ENCODE measurements around the gene CD300LF.

Gene CD300LF

GRCh38 chr17:74737299-74738050 lies 24.8 kb upstream of the CD300LF start:
- no peaks in the 10 kb centered on the region for H3K27me3 ChIP-seq (ENCODE audit: insufficient read depth, low read depth, severe bottlenecking)
- DNase-seq: peak; percentile 94

GRCh38 chr17:74736513-74737298 lies 24.0 kb upstream of the CD300LF start, which contains the start of gene RAB37:
Gene RAB37 (plus strand): TSS chr17:74737256. CDS start chr17:74737273, 17 bp downstream.
- peak within 1 kb of the TSS; percentile 61 for H3K27ac ChIP-seq
- no peaks in the 10 kb centered on the region for H3K9me3 ChIP-seq (ENCODE audit: severe bottlenecking)
- peak; percentile 88 for DNase-seq
- no peaks in the 10 kb centered on the region for H3K27me3 ChIP-seq (ENCODE audit: insufficient read depth, low read depth, severe bottlenecking)
- H3K36me3 ChIP-seq: no peaks in the 10 kb centered on the region
- peak; percentile 97 for TF ChIP-seq CTCF (IDR thresholded peaks at IDR 0.05; ENCODE audit: low read depth, low read length)
- H3K4me3 ChIP-seq (ENCODE audit: low read depth, low read length): peak within 1 kb of the TSS; percentile 60

More at GRCh38 chr17:74737299-74738050, 24.8 kb upstream of the CD300LF start:
- Histone ChIP-seq H3K9me3 (ENCODE audit: severe bottlenecking) (no peaks in the 10 kb centered on the region), H3K36me3 (no peaks in the 10 kb centered on the region), H3K4me3 (ENCODE audit: low read depth, low read length) (peak overlapping the region; percentile 60), H3K27ac (peak overlapping the region; percentile 61)
- peak; percentile 97 for TF ChIP-seq CTCF (IDR thresholded peaks at IDR 0.05; ENCODE audit: low read depth, low read length)

GRCh38 chr17:74734256-74734655 lies 21.5 kb upstream of the CD300LF start:
- Histone ChIP-seq H3K4me3 (ENCODE audit: low read depth, low read length) (no peak overlapping the region), H3K27ac (no peak overlapping the region), H3K36me3 (no peaks in the 10 kb centered on the region), H3K27me3 (ENCODE audit: insufficient read depth, low read depth, severe bottlenecking) (no peaks in the 10 kb centered on the region), H3K9me3 (ENCODE audit: severe bottlenecking) (no peaks in the 10 kb centered on the region)
- DNase-seq: no peak
- no peak for TF ChIP-seq CTCF (IDR thresholded peaks at IDR 0.05; ENCODE audit: low read depth, low read length)

- no peak for DNase-seq
- H3K27ac ChIP-seq: no peak overlapping the region
- H3K27me3 ChIP-seq (ENCODE audit: insufficient read depth, low read depth, severe bottlenecking): no peaks in the 10 kb centered on the region
- no peak for TF ChIP-seq CTCF (IDR thresholded peaks at IDR 0.05; ENCODE audit: low read depth, low read length)
- H3K4me3 ChIP-seq (ENCODE audit: low read depth, low read length): no peak overlapping the region
- H3K36me3 ChIP-seq: no peaks in the 10 kb centered on the region
- no peaks in the 10 kb centered on the region for H3K9me3 ChIP-seq (ENCODE audit: severe bottlenecking)
These were observed 20.8 kb upstream of the CD300LF start for GRCh38 chr17:74733365-74734122.

- no peaks in the 10 kb centered on the region for H3K36me3 ChIP-seq
- H3K27me3 ChIP-seq (ENCODE audit: insufficient read depth, low read depth, severe bottlenecking): no peaks in the 10 kb centered on the region
- no peak for DNase-seq
- H3K27ac ChIP-seq: no peak overlapping the region
- no peak overlapping the region for H3K4me3 ChIP-seq (ENCODE audit: low read depth, low read length)
- no peaks in the 10 kb centered on the region for H3K9me3 ChIP-seq (ENCODE audit: severe bottlenecking)
- no peak for TF ChIP-seq CTCF (IDR thresholded peaks at IDR 0.05; ENCODE audit: low read depth, low read length)
These were observed 19.5 kb upstream of the CD300LF start for GRCh38 chr17:74732042-74732867.

Data from WERI-Rb-1 (cell line).